Fibroblast of lung (primary cell): ENCODE measurements around the gene CRP. TPM values are rescaled to one million over a fixed set of nuclear protein-coding genes. Genes with fewer than 3 reads are reported as not detected.

Source experiments
- DNase-seq, 2 donors: peaks; one replicate each; pipeline versions ENCODE4 v3.0.0 to v3.0.0-alpha.2; 2010; ENCODE audit warnings: low read depth in 2 of 2
- H2AFZ ChIP-seq: 2 replicates; pipeline ENCODE4 v1.5.1; 2012; ENCODE audit warnings: low read length, control low read depth, inconsistent platforms
- H3K27ac ChIP-seq: 2 replicates; pipeline ENCODE4 v1.5.1; 2011; ENCODE audit warnings: low read length, control low read depth; ENCODE audit not compliant: insufficient read depth
- H3K27me3 ChIP-seq: 2 replicates; pipeline ENCODE4 v1.5.1; 2011; ENCODE audit warnings: mild to moderate bottlenecking, low read length; ENCODE audit not compliant: control insufficient read depth, insufficient read depth
- H3K36me3 ChIP-seq: 2 replicates; pipeline ENCODE4 v1.5.1; 2011; ENCODE audit warnings: low read length; ENCODE audit not compliant: control insufficient read depth, insufficient read depth
- H3K4me1 ChIP-seq: 2 replicates; pipeline ENCODE4 v1.5.1; 2011; ENCODE audit warnings: low read length; ENCODE audit not compliant: control insufficient read depth, insufficient read depth; ENCODE audit errors: extremely low read depth
- H3K4me2 ChIP-seq: 2 replicates; pipeline ENCODE4 v1.5.1; 2011; ENCODE audit warnings: low read length, control low read depth; ENCODE audit not compliant: insufficient read depth; ENCODE audit errors: extremely low read depth
- H3K4me3 ChIP-seq, 4 experiments: fragments of 200-600 bp in 1 of 4; sonication (generic) in 1 of 4; replicated peaks in 1 of 4; 2 replicates each; pipeline ENCODE4 v1.5.1; 2011 to 2016; ENCODE audit warnings: low read length in 4 of 4, low read depth in 3 of 4, mild to moderate bottlenecking in 3 of 4, control low read depth in 2 of 4, inconsistent platforms in 1 of 4, mixed read lengths in 1 of 4; ENCODE audit not compliant: insufficient read depth in 1 of 4; ENCODE audit errors: control extremely low read depth in 1 of 4
- H3K79me2 ChIP-seq: 2 replicates; pipeline ENCODE4 v1.5.1; 2012; ENCODE audit warnings: mild to moderate bottlenecking, low read length, inconsistent platforms; ENCODE audit not compliant: control insufficient read depth, insufficient read depth
- H3K9ac ChIP-seq: 2 replicates; pipeline ENCODE4 v1.5.1; 2011; ENCODE audit warnings: mild to moderate bottlenecking, low read length, control low read depth; ENCODE audit not compliant: insufficient read depth
- H3K9me3 ChIP-seq: 2 replicates; pipeline ENCODE4 v1.5.1; 2012; ENCODE audit warnings: low read depth, low read length; ENCODE audit not compliant: control insufficient read depth, insufficient read depth
- H4K20me1 ChIP-seq: 2 replicates; pipeline ENCODE4 v1.5.1; 2011; ENCODE audit warnings: low read length; ENCODE audit not compliant: control insufficient read depth, insufficient read depth; ENCODE audit errors: extremely low read depth
- EZH2 ChIP-seq: IDR thresholded peaks from 2 replicates; pipeline ENCODE4 v1.5.1; 2012; ENCODE audit warnings: low read length, control low read depth, mild to moderate bottlenecking; ENCODE audit errors: missing control alignments
- polyA plus RNA-seq, 2 donors: library from polyadenylated mRNA; depleted of rRNA in 1 of 2; stranded (reverse) in 1 of 2; unstranded in 1 of 2; fragments of >200 nt; gene quantifications; 2 replicates each; pipeline ENCODE4 v1.2.1, GENCODE V29; 2011 to 2012; ENCODE audit warnings: missing spikeins in 1 of 2
- total RNA-seq: library from RNA; depleted of rRNA; stranded (reverse); fragments of >200 nt; gene quantifications from 2 replicates; pipeline ENCODE4 v1.2.1, GENCODE V29; 2014
- TF ChIP-seq, protein P1 (sequence below), 2 donors: IDR thresholded peaks in 1 of 2; conservative IDR thresholded peaks in 1 of 2; 1 replicate in 1 of 2; 2 replicates in 1 of 2; pipeline ENCODE4 v1.5.1; 2011 to 2012; ENCODE audit warnings: low read length in 2 of 2, control low read depth in 1 of 2, inconsistent platforms in 1 of 2, low read depth in 1 of 2, mild to moderate bottlenecking in 1 of 2

CRP gene
- total and polyA plus RNA-seq, 2 donors (not counting 1 experiment from before 2014, with no cell fraction given), result not detected

DNA sequence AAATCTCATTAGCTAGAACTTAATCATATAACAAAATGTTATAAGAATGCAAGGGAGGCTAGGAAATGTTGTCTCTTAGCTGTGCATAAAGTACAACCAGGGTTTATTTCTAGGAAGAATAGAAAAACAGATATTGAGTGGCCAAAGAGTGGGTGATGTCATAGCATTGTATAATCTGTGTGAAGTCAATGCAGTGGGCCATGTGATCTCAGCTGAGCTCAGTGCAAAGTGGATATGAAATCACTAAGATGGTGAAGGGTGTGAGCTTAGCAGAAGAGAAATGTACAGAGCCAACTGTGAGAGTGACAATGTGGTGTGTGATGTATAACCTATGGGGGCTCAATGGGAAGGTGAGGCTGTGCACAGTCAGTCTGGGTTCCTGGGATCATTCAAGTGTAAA is 36.6 kb upstream of the CRP start:
- H3K79me2 ChIP-seq, result no peaks in the 10 kb centered on the region
- H4K20me1 ChIP-seq, result no peaks in the 10 kb centered on the region
- no peaks in the 10 kb centered on the region for H3K9me3 ChIP-seq
- no peaks in the 10 kb centered on the region for H3K36me3 ChIP-seq
- TF ChIP-seq, protein P1, sequence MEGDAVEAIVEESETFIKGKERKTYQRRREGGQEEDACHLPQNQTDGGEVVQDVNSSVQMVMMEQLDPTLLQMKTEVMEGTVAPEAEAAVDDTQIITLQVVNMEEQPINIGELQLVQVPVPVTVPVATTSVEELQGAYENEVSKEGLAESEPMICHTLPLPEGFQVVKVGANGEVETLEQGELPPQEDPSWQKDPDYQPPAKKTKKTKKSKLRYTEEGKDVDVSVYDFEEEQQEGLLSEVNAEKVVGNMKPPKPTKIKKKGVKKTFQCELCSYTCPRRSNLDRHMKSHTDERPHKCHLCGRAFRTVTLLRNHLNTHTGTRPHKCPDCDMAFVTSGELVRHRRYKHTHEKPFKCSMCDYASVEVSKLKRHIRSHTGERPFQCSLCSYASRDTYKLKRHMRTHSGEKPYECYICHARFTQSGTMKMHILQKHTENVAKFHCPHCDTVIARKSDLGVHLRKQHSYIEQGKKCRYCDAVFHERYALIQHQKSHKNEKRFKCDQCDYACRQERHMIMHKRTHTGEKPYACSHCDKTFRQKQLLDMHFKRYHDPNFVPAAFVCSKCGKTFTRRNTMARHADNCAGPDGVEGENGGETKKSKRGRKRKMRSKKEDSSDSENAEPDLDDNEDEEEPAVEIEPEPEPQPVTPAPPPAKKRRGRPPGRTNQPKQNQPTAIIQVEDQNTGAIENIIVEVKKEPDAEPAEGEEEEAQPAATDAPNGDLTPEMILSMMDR (conservative IDR thresholded peaks at IDR 0.05 in 1 of 2, IDR thresholded peaks at IDR 0.05 in 1 of 2; ENCODE audit: low read depth in 1 of 2, low read length in 2 of 2), result no peak
- no peak for TF ChIP-seq EZH2
- H3K4me2 ChIP-seq, result no peak overlapping the region
- no peak overlapping the region for H3K9ac ChIP-seq
- no peaks in the 10 kb centered on the region for H3K4me1 ChIP-seq
- no peak overlapping the region for H3K27ac ChIP-seq
- no peaks in the 10 kb centered on the region for H3K27me3 ChIP-seq
- no peak overlapping the region for H2AFZ ChIP-seq
- no peak overlapping the region for H3K4me3 ChIP-seq
- no peak for DNase-seq

DNA sequence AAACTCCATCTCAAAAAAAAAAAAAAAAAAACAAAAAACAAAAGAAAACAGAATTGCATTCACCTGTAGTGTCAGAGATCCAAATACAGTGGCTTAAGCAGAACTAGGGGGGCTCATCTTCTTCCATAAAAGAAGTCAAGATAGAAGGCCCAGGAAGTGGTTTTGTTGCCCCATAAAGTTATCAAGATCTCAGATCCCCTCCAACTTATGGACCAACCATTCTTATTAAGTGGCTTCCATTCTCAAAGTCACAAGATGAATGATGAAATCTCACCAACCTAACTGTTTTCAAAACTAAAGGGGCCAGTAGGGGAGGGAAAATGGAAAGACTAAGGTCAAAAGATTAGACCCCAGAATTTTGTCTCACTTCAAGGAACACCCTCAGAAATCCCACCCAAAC is 36.2 kb upstream of the CRP start:
- no peak for DNase-seq
- no peaks in the 10 kb centered on the region for H3K36me3 ChIP-seq
- no peaks in the 10 kb centered on the region for H3K27me3 ChIP-seq
- TF ChIP-seq EZH2, result no peak
- TF ChIP-seq, protein P1 (conservative IDR thresholded peaks at IDR 0.05 in 1 of 2, IDR thresholded peaks at IDR 0.05 in 1 of 2; ENCODE audit: low read depth in 1 of 2, low read length in 2 of 2), result no peak
- no peaks in the 10 kb centered on the region for H3K4me1 ChIP-seq
- no peaks in the 10 kb centered on the region for H3K79me2 ChIP-seq
- H3K9ac ChIP-seq, result no peak overlapping the region
- no peak overlapping the region for H3K4me3 ChIP-seq
- H4K20me1 ChIP-seq, result no peaks in the 10 kb centered on the region
- H3K27ac ChIP-seq, result no peak overlapping the region
- H3K4me2 ChIP-seq, result no peak overlapping the region
- no peak overlapping the region for H2AFZ ChIP-seq
- H3K9me3 ChIP-seq, result no peaks in the 10 kb centered on the region

DNA sequence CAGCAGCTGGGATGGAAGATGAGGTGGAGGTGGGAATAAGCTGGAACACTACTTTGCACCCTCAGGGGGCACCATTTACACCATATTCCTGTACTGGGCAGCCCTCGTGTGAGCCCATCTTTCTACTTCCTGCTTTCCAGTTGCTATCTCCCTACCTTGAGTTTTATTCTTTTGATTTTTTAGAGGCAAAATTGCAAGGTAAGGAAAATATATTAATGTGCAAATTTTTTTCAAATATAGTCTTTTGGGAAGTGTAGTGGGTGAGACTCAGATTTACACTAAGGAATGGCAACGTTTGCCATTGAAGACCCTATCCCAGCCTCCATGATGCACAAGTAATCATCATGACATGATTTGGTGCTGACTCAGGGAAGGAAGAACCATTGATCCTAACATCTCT is 35.2 kb upstream of the CRP start:
- TF ChIP-seq, protein P1 (conservative IDR thresholded peaks at IDR 0.05 in 1 of 2, IDR thresholded peaks at IDR 0.05 in 1 of 2; ENCODE audit: low read depth in 1 of 2, low read length in 2 of 2), result no peak
- no peak for TF ChIP-seq EZH2
- no peak for DNase-seq
- no peaks in the 10 kb centered on the region for H3K9me3 ChIP-seq

More for the DNA sequence above, 35.2 kb upstream of the CRP start:
- Histone ChIP-seq H4K20me1 (no peaks in the 10 kb centered on the region), H3K4me1 (no peaks in the 10 kb centered on the region), H3K36me3 (no peaks in the 10 kb centered on the region), H3K27ac (no peak overlapping the region), H3K4me3 (no peak overlapping the region), H3K79me2 (no peaks in the 10 kb centered on the region), H3K27me3 (no peaks in the 10 kb centered on the region), H3K9ac (no peak overlapping the region), H3K4me2 (no peak overlapping the region), H2AFZ (no peak overlapping the region)
